SKM-1 (cell line): ENCODE data around the gene PTX4.

Experiments
- DNase-seq: peaks from one replicate; lab custom pipeline; 2025; ENCODE audit not compliant: unreplicated experiment; lab: John Stamatoyannopoulos, UW

The PTX4 gene

DNA sequence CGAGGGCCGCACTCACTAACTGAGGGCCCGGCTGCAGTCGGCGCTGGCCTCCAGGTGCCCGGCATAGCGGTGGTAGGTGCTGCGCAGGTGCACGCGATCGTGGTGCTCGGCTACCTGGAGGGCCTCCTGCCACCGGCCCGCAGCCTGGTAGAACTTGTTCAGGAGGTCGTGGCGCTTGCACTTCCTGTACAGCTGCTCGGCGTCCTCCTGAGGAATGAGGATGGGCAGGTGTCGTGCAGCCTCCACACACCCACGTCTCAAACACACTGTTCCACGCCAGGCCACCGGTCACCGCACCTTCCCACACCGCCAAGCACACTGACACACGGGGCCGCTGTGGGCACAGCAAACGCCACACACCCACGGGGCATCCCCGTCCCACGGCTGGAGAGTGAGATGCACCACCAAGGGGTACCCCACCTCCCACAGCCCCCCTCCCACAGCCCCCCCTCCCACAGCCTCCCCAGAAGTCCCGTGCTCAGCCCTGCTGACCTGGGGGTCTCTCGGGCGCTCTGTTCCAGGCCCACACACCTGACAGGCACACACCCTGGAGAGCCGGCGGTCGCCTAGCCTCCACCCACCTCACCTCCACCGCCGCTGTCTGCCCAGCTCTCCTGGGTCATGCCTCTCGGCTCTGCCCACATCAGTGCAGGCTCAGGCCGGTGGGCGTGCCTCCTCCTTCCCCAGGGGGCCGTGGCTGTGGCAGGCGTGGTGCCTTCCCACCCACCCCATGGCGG, 37.3 kb upstream of the PTX4 start:
- DNase-seq: no peak

GRCh38 chr16:1524366-1524765, 35.6 kb upstream of the PTX4 start:
- DNase-seq: no peak

GRCh38 chr16:1523581-1524245, 35.0 kb upstream of the PTX4 start:
- no peak for DNase-seq

DNA sequence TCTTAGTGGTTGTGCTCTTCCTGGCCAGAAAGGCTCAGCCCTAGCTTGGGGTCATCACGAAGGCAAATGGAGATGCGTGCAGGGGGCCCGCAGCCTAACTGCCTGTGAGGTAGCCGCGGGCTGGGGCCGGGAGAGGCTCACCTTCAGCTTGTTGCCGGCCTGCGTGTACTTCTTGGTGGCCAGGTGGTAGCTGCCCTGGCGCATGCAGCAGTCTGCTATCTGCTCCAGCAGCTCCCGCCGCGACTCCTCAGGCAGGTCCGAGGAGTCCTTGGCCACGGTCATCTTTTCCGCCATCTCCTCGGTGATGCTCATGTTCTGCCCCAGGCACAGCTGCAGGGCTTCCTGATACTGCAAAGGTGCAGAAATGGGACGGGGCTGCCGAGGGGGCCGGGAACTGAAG, 31.7 kb upstream of the PTX4 start:
- DNase-seq: no peak

GRCh38 chr16:1519831-1520230, 31.1 kb upstream of the PTX4 start:
- no peak for DNase-seq

DNA sequence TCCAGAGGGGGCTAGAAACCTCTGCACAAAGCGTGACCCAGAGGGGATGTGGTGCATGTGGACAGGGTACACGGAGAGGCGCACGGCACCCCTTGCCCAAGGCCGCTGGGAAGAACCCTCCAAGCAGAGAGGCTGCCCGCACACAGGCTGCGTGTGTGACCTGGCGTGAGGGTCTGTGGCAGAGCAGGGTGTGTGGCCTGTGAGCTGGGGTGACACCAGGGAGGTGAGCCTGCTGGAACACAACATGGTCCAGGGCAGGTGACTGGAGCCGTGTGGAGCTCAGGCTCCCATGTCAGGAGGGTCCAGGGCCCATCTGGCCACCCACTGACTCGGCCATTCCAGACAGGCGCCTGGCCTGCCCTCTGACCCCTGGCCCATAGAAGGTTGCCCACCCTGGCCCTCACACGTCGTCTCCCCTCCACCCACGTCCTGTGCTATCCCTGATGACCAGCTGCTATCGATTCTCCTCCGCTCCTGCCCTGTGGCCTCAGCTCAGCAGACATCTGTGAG, 29.9 kb upstream of the PTX4 start:
- no peak for DNase-seq

DNA sequence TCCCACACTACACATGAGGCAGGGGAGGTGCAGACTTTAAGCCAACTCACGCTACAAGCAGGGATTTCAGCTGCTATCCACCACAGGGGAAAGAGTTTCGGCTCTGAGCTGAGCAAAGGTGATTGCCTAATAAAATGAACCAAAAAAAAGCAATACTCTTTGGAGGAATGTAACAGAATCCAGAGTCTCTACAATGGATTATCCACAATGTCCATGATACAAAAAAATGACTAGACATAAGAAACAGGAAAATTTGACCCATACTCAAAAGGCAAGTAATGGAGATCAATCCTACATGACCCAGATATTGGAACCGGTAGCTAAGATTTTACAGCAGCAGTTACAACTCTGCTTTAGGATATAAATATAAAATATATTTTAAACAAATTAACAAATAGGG, 25.8 kb upstream of the PTX4 start:
- no peak for DNase-seq

DNA sequence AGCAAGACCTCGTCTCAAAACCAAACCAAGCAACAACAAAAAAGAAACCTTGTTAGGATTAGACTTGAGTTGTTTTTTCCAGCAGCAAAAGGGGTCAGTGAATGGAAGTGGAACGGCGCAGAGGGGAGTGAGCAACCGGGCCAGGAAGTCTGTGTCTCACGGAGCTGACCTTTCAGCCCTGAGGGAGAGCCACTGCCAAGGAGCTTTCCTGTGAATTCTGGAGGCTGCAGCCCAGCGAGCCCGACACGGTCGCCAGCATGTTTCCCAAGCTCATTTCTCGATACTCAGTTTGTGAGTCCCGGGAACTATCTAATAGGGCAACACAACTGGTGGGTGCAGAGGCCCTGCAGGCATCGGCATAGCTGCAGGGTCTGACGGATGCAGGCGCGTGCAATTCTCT, 24.0 kb upstream of the PTX4 start:
- no peak for DNase-seq

DNA sequence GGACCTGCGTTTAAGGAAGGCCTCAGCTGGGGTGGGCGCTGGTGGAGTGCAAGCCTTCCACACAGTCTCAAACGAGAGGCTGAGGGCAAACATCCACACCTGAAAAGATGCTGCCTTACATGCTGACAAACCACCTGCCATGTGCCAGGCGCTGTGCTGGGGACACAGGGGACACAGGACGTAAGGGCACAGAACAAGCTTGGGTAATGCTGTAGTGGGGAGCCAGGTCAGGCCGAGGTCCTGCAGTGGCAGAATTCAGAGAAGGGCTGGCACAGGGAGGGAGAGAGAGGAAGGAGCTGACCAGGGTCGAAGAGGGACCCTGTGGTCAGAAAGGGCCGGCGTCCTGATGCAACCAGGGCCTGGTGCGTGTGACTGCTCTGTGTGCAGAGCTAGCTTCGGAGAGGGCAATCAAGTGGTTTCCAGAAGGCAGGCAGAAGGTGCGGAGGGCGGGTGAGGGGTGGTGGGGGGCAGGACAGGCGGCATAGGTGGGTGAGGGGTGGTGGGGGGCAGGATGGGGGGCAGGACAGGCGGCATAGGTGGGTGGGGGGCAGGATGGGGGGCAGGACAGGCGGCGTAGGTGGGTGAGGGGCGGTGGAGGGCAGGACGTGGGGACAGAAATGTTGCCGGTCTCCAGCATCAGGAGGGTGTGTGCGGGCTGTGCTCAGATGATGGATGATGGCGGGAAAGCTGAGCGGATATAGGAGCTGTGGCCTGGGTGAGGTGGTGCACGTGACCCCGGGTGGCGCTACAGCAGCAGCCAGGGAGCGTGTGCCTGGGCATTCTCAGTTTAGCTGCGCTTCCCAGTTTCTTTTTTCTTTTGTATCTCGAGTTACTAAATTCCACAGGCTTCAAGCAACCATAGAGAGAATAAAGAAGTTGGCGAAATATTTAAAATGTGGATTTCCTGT, 23.2 kb upstream of the PTX4 start:
- no peak for DNase-seq

GRCh38 chr16:1510941-1511351, 22.2 kb upstream of the PTX4 start:
- no peak for DNase-seq

GRCh38 chr16:1510272-1510671, 21.5 kb upstream of the PTX4 start:
- no peak for DNase-seq

DNA sequence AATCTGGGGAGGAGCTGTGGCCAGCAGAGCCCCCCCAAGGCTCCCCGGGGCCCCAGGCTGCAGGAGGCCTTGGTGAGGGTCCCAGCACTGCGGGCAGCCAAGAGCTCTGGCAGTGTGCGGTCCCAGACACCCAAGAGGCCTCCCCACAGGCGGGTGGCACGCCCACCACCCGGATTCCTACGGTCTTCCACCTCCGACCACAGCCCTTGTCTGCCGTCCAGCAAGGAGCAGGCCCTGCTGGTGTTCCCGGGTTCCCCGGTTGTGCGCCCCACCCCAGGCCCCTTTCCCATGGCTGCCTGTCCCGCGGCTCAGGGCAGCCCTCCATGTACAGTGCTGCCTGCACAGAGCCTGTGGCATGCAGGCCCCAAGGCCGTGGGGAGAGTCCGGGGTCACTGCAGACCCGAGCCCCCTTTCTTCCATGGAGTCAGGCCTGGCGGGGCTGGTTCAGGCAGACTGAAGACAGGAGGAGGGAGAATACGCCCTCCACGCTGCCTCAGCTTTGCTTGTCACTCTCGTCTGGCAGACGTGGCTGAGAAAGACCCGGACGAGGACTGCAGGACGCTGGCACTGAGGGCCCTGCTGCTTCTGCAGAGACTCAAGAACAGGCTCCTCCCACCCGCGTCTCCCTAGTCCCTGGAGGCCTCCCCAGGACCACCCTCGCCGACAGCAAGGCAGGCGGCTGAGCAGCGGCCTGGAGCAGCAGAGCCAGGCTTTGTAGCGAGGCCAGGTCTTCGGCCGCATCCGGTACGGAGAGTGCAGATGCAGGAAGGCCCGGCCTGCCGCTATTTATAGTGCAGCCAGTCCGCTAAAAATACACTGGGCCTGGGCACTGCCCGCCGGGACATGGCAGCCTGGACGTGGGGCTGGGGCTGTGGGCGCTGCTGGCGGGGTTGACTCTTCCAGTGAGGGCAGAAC, 20.8 kb upstream of the PTX4 start:
- DNase-seq: no peak

DNA sequence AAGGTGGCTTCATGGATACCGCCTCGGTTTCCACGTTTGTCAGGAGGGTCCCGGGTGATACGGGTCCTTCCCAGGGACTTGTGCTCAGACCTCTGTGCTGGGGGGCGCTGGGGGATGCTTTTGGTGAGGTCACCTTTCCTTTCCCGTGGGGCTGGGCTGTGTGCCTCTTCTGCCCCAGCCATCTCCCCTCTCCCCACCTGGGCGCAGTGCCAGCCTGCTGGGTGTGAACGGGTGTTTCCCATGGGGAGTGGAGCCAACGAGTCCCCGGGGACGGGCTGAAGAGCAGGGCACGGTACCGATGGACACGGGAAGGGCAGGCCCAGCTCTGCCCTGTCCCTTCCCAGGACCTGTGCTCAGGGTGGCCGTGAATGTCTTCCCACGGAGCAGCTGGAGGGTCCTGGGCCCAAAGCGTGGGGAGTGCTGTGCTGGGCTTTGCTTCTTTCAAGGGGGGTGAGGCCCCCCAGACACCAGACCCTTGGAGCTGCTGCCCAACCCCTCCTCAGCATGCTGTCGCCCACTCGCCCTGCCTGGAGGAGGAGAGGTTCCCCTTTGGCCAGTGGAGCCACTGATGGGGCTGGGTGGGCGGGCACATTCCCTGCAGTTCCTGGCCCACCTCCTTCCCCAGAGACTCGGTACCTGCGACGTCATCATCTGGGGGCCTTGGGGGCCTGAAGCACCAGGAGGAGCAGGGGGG, 19.9 kb upstream of the PTX4 start:
- no peak for DNase-seq

- no peak for DNase-seq
Measured at GRCh38 chr16:1506494-1507213, 17.9 kb upstream of the PTX4 start.

DNA sequence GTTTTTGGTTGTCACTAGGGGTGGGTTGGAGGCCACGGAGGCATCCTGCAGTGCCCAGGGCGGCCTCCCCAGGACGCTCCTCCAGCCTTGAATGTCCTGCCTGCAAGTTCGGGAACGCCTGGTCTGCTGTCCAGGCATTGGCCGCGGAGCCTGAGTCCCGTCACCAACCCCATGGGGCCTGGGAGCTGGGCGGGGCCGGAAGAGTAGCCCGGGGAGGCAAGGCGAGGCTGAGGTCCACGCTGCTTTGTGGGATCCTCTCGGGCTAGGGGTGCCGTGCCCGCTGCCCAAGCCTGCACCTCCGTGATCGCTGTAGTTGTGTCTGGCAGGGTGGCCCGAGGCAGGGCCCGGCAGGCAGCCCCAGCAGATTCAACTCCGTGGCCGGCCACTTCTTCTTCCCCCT, 17.2 kb upstream of the PTX4 start:
- DNase-seq: no peak

GRCh38 chr16:1505073-1505844, 16.5 kb upstream of the PTX4 start:
- DNase-seq: no peak

GRCh38 chr16:1503110-1503955, 14.6 kb upstream of the PTX4 start:
- no peak for DNase-seq
